ENCODE data around the gene MRTFB.

- no peak for TF ChIP-seq CTCF (IDR thresholded peaks at IDR 0.05)
- no peak for TF ChIP-seq EP300 (IDR thresholded peaks at IDR 0.05; ENCODE audit: low read depth)
- TF ChIP-seq POLR2A (IDR thresholded peaks at IDR 0.05), result no peak
- TF ChIP-seq POLR2AphosphoS5 (IDR thresholded peaks at IDR 0.05), result no peak
Observed at GRCh38 chr16:14211856-14212543, 140.9 kb downstream of the MRTFB start.
